ENCODE measurements around the gene ADAMTS9.

Gene ADAMTS9

DNA sequence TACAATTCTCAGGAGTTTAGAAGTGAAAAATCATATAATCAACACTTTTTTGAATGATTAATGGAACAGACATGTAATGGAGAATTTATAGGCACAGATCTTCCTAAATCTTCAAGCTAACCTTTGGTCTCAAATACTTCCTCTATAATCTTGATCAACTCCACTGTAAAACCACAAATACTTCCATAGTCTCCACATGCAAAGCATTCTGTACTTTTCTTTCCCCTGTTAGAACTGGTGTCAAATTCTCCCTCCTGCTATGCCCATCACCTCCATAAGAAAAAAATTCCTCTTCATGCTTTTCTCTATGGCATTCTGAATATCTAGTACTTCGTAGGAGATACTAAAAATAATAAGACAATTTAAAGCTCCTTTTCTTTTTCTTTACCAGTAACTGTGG is 214.3 kb downstream of the ADAMTS9 start:
- TF ChIP-seq, protein P1, sequence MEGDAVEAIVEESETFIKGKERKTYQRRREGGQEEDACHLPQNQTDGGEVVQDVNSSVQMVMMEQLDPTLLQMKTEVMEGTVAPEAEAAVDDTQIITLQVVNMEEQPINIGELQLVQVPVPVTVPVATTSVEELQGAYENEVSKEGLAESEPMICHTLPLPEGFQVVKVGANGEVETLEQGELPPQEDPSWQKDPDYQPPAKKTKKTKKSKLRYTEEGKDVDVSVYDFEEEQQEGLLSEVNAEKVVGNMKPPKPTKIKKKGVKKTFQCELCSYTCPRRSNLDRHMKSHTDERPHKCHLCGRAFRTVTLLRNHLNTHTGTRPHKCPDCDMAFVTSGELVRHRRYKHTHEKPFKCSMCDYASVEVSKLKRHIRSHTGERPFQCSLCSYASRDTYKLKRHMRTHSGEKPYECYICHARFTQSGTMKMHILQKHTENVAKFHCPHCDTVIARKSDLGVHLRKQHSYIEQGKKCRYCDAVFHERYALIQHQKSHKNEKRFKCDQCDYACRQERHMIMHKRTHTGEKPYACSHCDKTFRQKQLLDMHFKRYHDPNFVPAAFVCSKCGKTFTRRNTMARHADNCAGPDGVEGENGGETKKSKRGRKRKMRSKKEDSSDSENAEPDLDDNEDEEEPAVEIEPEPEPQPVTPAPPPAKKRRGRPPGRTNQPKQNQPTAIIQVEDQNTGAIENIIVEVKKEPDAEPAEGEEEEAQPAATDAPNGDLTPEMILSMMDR (IDR thresholded peaks at IDR 0.05; ENCODE audit: insufficient read depth, low read depth, low read length, missing control alignments): no peak
- no peak overlapping the region for H3K4me3 ChIP-seq (ENCODE audit: low read depth, low read length)
- DNase-seq (ENCODE audit: low read depth): no peak

DNA sequence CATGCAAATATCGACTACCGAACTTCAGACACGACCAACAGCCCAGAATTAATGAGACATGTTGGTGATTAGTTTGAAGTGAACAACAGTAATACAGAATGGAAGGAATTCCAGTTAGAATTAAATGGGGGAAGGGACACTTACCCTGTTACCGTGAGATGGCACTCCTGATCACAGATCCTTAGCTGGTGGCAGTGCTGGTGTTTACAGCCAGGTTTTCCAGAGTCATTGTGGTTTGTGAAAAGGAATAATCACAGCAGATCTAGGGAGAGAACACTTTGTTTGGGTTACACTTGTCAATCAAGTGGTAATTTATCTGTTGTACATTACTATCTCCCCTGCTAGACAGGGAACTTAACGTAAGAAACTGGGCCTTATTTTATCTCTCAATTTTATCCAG is 217.4 kb downstream of the ADAMTS9 start:
- TF ChIP-seq, protein P1 (IDR thresholded peaks at IDR 0.05; ENCODE audit: insufficient read depth, low read depth, low read length, missing control alignments): no peak
- no peak for DNase-seq (ENCODE audit: low read depth)
- no peak overlapping the region for H3K4me3 ChIP-seq (ENCODE audit: low read depth, low read length)

DNA sequence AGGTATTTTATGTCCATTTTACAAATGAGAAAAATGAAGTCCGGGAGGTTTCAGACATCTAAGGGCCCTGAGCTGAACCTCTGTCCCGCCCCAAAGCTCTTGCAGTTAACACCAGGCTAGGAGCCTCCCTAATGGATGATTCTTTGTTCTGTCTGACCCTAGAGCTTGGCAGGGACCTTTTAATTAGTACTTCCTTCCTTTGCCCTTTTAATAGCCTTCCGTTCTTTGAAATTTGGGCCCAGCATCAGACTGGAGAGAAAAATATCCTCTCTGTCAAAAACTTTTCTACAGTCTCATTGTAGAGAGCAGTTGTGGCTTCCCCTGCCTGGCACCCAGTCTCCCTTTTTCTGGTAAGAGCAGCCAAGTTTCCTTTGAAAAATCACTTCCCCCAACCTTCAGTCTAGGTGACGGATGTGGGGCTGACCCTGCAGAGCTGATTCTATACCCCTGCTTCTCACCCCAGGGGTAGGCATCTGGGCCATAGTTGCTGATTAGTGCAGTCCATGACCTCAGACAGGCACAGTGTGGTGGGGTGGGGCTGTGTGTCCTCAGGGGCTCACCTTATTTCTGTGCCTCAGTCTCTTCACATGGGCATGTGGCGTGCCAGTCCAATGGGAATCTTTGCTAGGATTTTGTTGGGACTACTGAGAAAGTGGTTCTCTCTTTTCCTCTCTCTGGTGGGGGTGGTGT is 220.4 kb downstream of the ADAMTS9 start:
- no peak overlapping the region for H3K4me3 ChIP-seq (ENCODE audit: low read depth, low read length)
- no peak for DNase-seq (ENCODE audit: low read depth)
- TF ChIP-seq, protein P1 (IDR thresholded peaks at IDR 0.05; ENCODE audit: insufficient read depth, low read depth, low read length, missing control alignments): no peak
